Measurements from ENCODE around the gene HASPIN.

The HASPIN gene

DNA sequence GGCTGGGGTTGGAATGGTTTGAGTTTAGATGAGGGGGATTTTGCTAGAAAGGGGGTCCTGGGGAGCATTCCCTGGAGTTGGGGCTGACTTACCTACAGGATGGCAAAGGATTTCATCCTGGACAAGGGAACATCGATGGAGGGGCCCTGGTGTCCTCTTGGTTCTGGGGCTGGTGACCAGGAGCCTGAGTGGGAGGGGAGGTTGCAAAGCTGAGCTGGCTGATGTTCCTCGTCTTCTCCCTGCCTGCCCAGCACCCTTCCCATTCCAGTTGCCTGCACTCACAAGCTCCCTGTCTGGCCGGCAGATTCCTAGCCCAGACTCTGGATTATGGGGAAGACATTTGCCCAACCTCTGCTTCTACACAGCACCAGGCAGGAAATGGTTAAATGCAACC lies 40.1 kb downstream of the HASPIN start:
- DNase-seq (ENCODE audit: low read depth in 2 of 2) = no peak

DNA sequence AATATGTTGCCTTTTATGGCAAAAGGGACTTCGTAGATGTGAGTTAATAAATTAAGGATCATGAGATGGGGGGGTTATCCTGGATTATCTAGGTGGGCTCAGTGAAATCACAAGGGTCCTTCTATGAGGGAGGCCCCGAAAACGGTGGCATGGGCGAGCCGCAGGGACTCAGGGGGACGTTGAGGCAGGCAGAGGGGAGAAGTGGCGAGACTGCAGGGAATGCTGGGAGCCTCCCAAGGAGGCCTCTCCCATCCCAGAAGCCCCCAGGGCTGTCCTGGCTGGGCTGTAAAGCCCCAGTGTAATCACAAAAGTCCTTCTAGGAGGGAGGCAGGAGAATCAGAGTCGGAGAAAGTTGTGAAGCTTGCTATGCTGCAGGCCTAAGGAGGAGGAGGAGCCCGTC lies 42.3 kb downstream of the HASPIN start:
- DNase-seq (ENCODE audit: low read depth in 2 of 2) = no peak

- no peak for DNase-seq (ENCODE audit: low read depth in 2 of 2)
These were observed 43.1 kb downstream of the HASPIN start for GRCh38 chr17:3766779-3767178.

- no peak for DNase-seq (ENCODE audit: low read depth in 2 of 2)
These were observed 44.6 kb downstream of the HASPIN start for GRCh38 chr17:3768341-3768740.

DNA sequence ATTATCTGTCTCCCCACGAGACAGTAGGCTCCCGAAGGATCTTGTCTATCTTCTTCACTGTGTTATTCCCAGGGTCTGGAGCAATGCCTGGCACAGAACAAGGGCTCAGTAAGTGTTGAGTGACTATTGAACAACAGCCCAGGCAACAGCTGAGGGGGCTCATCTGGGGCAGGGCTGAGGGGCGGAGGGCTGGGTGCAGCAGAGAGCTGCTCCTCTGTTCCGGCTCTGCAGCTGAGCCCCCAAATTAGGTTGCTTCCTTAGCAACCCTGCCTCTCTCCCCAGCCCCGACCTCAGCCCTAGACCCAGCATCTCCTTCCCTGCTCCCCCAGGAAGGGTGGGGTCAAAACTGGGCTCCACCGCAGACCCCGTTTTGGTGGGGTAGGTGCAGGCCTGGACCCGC lies 45.1 kb downstream of the HASPIN start:
- DNase-seq (ENCODE audit: low read depth in 2 of 2) = no peak

- DNase-seq (ENCODE audit: low read depth in 2 of 2) = no peak
These were observed 46.8 kb downstream of the HASPIN start for GRCh38 chr17:3770466-3770865.

DNA sequence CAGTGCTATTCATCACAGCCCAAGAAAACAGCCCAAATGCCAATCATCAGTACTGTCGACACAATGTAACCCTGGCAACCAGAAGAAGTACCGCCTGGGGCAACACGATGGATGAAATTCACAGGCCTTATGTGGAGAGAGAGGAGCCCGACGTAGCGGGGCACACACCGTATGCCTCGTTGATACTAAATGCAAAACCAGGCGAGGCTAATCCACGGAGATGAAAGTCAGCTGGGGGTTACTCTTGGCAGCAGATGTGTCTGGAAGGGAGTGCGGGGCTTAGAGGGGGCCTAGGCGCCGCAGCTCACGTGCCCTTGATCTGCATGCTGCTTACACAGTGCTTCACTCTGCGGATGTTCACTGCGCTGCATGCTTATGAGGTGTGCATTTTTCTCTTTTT lies 47.4 kb downstream of the HASPIN start:
- DNase-seq (ENCODE audit: low read depth in 2 of 2) = no peak

- no peak for DNase-seq (ENCODE audit: low read depth in 2 of 2)
These were observed 49.1 kb downstream of the HASPIN start for GRCh38 chr17:3772764-3773163.

- peak in 1 of 2 experiments; percentile 42 for DNase-seq (ENCODE audit: low read depth in 2 of 2)
These were observed 49.8 kb downstream of the HASPIN start for GRCh38 chr17:3773511-3773910.

DNA sequence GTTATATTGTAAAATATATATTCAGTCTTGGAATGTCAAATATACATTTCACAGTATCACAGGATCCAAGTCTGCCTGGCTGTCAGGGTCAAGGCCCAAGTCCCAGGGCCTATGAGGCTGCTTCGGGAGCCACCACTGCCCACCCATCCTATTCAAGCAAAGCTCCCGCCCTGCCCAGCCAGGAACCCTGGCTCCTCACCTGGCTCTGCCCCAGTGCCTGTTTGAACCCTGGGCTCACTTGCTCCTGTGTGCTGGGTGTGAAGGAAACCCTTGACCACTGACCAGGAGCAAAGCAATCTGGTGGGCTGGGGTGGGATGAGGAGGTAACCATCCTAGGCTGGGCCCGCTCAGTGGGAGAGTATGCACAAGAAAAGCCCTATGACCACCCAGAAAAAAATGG lies 50.3 kb downstream of the HASPIN start:
- DNase-seq (ENCODE audit: low read depth in 2 of 2) = no peak

All from fibroblast of skin of left quadriceps (primary cell).